ENCODE measurements around the gene TOX2.

Gene TOX2

DNA sequence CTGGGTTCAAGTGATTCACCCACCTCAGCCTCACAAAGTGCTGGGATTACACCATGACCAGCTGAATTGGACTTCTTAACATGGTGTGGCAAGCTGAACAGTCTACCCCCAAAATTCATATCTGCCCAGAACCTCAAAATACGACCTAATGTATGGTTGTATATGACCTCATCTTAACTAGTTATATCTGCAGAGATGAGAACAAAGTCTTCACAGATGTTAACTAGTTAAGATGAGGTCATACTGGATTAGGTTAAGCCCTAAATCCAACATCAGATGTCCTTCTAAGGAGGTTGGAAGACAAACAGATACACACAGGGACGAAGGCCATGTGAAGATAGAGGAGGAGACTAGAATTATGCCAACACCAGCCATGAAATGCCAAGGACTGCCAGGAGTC lies 169.8 kb downstream of the TOX2 start:
- no peak for TF ChIP-seq ZNF391 (tag by site-specific recombination; IDR thresholded peaks at IDR 0.05; ENCODE audit: borderline replicate concordance, low read depth)
- TF ChIP-seq, protein P1, sequence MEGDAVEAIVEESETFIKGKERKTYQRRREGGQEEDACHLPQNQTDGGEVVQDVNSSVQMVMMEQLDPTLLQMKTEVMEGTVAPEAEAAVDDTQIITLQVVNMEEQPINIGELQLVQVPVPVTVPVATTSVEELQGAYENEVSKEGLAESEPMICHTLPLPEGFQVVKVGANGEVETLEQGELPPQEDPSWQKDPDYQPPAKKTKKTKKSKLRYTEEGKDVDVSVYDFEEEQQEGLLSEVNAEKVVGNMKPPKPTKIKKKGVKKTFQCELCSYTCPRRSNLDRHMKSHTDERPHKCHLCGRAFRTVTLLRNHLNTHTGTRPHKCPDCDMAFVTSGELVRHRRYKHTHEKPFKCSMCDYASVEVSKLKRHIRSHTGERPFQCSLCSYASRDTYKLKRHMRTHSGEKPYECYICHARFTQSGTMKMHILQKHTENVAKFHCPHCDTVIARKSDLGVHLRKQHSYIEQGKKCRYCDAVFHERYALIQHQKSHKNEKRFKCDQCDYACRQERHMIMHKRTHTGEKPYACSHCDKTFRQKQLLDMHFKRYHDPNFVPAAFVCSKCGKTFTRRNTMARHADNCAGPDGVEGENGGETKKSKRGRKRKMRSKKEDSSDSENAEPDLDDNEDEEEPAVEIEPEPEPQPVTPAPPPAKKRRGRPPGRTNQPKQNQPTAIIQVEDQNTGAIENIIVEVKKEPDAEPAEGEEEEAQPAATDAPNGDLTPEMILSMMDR (tag by site-specific recombination; IDR thresholded peaks at IDR 0.05), result no peak
- TF ChIP-seq ZNF184 (tag by site-specific recombination; IDR thresholded peaks at IDR 0.05), result no peak
- peak; percentile 46; the same call in 1 of the 2 replicates for TF ChIP-seq ZNF629 (tag by site-specific recombination; IDR thresholded peaks at IDR 0.05)
- no peak for TF ChIP-seq SP7 (tag by site-specific recombination; IDR thresholded peaks at IDR 0.05)
- no peak for TF ChIP-seq ZNF747 (tag by site-specific recombination; IDR thresholded peaks at IDR 0.05)
- no peak for TF ChIP-seq ZNF324 (tag by site-specific recombination; IDR thresholded peaks at IDR 0.05)
- TF ChIP-seq, protein P2, sequence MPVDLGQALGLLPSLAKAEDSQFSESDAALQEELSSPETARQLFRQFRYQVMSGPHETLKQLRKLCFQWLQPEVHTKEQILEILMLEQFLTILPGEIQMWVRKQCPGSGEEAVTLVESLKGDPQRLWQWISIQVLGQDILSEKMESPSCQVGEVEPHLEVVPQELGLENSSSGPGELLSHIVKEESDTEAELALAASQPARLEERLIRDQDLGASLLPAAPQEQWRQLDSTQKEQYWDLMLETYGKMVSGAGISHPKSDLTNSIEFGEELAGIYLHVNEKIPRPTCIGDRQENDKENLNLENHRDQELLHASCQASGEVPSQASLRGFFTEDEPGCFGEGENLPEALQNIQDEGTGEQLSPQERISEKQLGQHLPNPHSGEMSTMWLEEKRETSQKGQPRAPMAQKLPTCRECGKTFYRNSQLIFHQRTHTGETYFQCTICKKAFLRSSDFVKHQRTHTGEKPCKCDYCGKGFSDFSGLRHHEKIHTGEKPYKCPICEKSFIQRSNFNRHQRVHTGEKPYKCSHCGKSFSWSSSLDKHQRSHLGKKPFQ (tag by site-specific recombination; IDR thresholded peaks at IDR 0.05), result no peak
- TF ChIP-seq, protein P3, sequence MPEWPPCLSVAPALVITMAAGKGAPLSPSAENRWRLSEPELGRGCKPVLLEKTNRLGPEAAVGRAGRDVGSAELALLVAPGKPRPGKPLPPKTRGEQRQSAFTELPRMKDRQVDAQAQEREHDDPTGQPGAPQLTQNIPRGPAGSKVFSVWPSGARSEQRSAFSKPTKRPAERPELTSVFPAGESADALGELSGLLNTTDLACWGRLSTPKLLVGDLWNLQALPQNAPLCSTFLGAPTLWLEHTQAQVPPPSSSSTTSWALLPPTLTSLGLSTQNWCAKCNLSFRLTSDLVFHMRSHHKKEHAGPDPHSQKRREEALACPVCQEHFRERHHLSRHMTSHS (tag by site-specific recombination; IDR thresholded peaks at IDR 0.05), result no peak
- no peak for TF ChIP-seq ZNF623 (tag by site-specific recombination; IDR thresholded peaks at IDR 0.05)
- TF ChIP-seq ZFP3 (tag by site-specific recombination; IDR thresholded peaks at IDR 0.05; ENCODE audit: low read depth), result no peak
- TF ChIP-seq, protein P4, sequence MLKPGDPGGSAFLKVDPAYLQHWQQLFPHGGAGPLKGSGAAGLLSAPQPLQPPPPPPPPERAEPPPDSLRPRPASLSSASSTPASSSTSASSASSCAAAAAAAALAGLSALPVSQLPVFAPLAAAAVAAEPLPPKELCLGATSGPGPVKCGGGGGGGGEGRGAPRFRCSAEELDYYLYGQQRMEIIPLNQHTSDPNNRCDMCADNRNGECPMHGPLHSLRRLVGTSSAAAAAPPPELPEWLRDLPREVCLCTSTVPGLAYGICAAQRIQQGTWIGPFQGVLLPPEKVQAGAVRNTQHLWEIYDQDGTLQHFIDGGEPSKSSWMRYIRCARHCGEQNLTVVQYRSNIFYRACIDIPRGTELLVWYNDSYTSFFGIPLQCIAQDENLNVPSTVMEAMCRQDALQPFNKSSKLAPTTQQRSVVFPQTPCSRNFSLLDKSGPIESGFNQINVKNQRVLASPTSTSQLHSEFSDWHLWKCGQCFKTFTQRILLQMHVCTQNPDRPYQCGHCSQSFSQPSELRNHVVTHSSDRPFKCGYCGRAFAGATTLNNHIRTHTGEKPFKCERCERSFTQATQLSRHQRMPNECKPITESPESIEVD (tag by site-specific recombination; IDR thresholded peaks at IDR 0.05), result no peak
- TF ChIP-seq, protein P5, sequence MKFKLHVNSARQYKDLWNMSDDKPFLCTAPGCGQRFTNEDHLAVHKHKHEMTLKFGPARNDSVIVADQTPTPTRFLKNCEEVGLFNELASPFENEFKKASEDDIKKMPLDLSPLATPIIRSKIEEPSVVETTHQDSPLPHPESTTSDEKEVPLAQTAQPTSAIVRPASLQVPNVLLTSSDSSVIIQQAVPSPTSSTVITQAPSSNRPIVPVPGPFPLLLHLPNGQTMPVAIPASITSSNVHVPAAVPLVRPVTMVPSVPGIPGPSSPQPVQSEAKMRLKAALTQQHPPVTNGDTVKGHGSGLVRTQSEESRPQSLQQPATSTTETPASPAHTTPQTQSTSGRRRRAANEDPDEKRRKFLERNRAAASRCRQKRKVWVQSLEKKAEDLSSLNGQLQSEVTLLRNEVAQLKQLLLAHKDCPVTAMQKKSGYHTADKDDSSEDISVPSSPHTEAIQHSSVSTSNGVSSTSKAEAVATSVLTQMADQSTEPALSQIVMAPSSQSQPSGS (tag by site-specific recombination; IDR thresholded peaks at IDR 0.05; ENCODE audit: low read depth), result peak; percentile 86
- no peak for TF ChIP-seq ZNF510 (tag by site-specific recombination; IDR thresholded peaks at IDR 0.05; ENCODE audit: insufficient replicate concordance)
- TF ChIP-seq ZNF514 (tag by site-specific recombination; IDR thresholded peaks at IDR 0.05), result no peak
- TF ChIP-seq MZF1 (tag by site-specific recombination; IDR thresholded peaks at IDR 0.05; ENCODE audit: borderline replicate concordance), result no peak
- TF ChIP-seq ZNF660 (tag by site-specific recombination; IDR thresholded peaks at IDR 0.05), result no peak
- no peak for TF ChIP-seq REPIN1 (tag by site-specific recombination; IDR thresholded peaks at IDR 0.05; ENCODE audit: low read depth)
- Histone ChIP-seq H3K4me1 (ENCODE audit: control insufficient read depth, insufficient read depth, low read length) (no peaks in the 10 kb centered on the region), H3K27ac (ENCODE audit: extremely low read depth, low read depth, low read length) (no peak overlapping the region), H3K36me3 (ENCODE audit: control insufficient read depth in 2 of 2, insufficient read depth in 1 of 2, low read length in 2 of 2) (no peaks in the 10 kb centered on the region), H3K4me3 (ENCODE audit: low read depth, low read length) (no peak overlapping the region), H3K9me3 (ENCODE audit: control insufficient read depth, insufficient read depth, low read depth, low read length) (no peaks in the 10 kb centered on the region)
- CTCF ChIA-PET, result interaction anchor here (1.7 to 7.2 kb wide), 3 partner anchors 7 to 334 kb away, joined by 5 to 105 read pairs (median 14); no protein-coding TSS in a partner anchor
- POLR2A ChIA-PET, result no interaction called here

DNA sequence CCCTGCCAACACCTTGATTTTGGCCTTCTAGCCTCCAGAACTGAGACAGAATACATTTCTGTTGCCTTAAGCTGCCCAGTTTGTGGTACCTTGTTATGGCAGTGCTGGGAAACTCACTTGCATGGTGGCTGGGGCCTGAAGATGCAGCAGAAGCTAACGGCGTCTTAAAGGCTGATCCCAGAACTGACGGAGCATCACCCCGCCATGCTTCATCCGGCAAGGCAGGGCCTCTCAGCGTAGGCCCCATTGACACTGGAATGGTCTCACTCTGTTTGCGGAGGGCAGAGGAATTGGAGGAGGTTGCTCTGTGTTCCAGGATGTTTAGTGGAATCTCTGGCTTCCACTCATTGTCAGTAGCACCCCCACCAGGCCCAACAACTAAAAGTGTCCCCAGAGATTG lies 170.2 kb downstream of the TOX2 start:
- Histone ChIP-seq H3K36me3 (ENCODE audit: control insufficient read depth in 2 of 2, insufficient read depth in 1 of 2, low read length in 2 of 2) (no peaks in the 10 kb centered on the region), H3K4me1 (ENCODE audit: control insufficient read depth, insufficient read depth, low read length) (no peaks in the 10 kb centered on the region), H3K27ac (ENCODE audit: extremely low read depth, low read depth, low read length) (no peak overlapping the region), H3K9me3 (ENCODE audit: control insufficient read depth, insufficient read depth, low read depth, low read length) (no peaks in the 10 kb centered on the region), H3K4me3 (ENCODE audit: low read depth, low read length) (no peak overlapping the region)
- CTCF ChIA-PET, result interaction anchor here (1.0 kb wide), 1 partner anchor 9 kb away, joined by 3 read pairs; no protein-coding TSS in a partner anchor
- TF ChIP-seq ZNF548 (tag by site-specific recombination; IDR thresholded peaks at IDR 0.05) (peak; percentile 66; the same call in 1 of the 2 replicates), ZNF658 (tag by site-specific recombination; IDR thresholded peaks at IDR 0.05) (no peak)
- POLR2A ChIA-PET, result no interaction called here

Measured in HEK293 (cell line).